ENCODE results near the gene PAX2. TPM values are rescaled to one million over a fixed set of nuclear protein-coding genes. Genes with fewer than 3 reads are reported as not detected.

The PAX2 gene
- total and polyA plus RNA-seq, 2 of the 8 experiments (the other 6 are each of a cell fraction or from before 2014, with no cell fraction given), result 0.02 TPM; not detected in 1

- no peak for TF ChIP-seq BACH1 (IDR thresholded peaks at IDR 0.05; ENCODE audit: low read length)
- peak; percentile 37 for TF ChIP-seq ASH2L (IDR thresholded peaks at IDR 0.05; ENCODE audit: low read length)
- no peak for TF ChIP-seq FOSL1 (IDR thresholded peaks at IDR 0.05; ENCODE audit: insufficient read depth, low read depth, low read length)
- peak; percentile 57; the same call in 1 of the 2 replicates for TF ChIP-seq ATF2 (IDR thresholded peaks at IDR 0.05; ENCODE audit: low read length)
- no peak for TF ChIP-seq CEBPB (IDR thresholded peaks at IDR 0.05; ENCODE audit: low read depth, low read length)
- no peak for TF ChIP-seq ATF3 (IDR thresholded peaks at IDR 0.05; ENCODE audit: insufficient read depth, low read depth, low read length)
- TF ChIP-seq CBX8 (IDR thresholded peaks at IDR 0.05; ENCODE audit: borderline replicate concordance, low read depth, low read length), result no peak
- peak; percentile 99 for TF ChIP-seq CTBP2 (IDR thresholded peaks at IDR 0.05; ENCODE audit: borderline replicate concordance, insufficient read depth, insufficient read length, low read length)
- TF ChIP-seq USF2 (IDR thresholded peaks at IDR 0.05; ENCODE audit: low read length), result peak; percentile 35; the same call in 1 of the 2 replicates
- no peak for TF ChIP-seq BCL11A (IDR thresholded peaks at IDR 0.05; ENCODE audit: low read depth in 2 of 2, low read length in 2 of 2)
- 0 out of 2 replicates have a peak, but pooled peaks have one; percentile 13 for TF ChIP-seq TCF12 (IDR thresholded peaks at IDR 0.05; ENCODE audit: low read depth, low read length)
- no peak for TF ChIP-seq CBX5 (IDR thresholded peaks at IDR 0.05; ENCODE audit: low read depth, low read length)
- 0 out of 2 replicates have a peak, but pooled peaks have one; percentile 4 for TF ChIP-seq SRF (IDR thresholded peaks at IDR 0.05; ENCODE audit: low read depth, low read length)
- TF ChIP-seq EP300 (IDR thresholded peaks at IDR 0.05; ENCODE audit: borderline replicate concordance in 1 of 2, low read depth in 2 of 2, low read length in 2 of 2), result no peak
- TF ChIP-seq RNF2 (IDR thresholded peaks at IDR 0.05; ENCODE audit: borderline replicate concordance, low read depth, low read length, missing control alignments, poor library complexity, severe bottlenecking), result no peak
Measured at GRCh38 chr10:100737355-100738054, 7.9 kb upstream of the PAX2 start (continued).

All from H1 (cell line).